GF-D8 (cell line): ENCODE measurements around the gene RGS6.

Source experiments
- DNase-seq: peaks from one replicate; lab custom pipeline; 2025; lab: John Stamatoyannopoulos, UW

The RGS6 gene

GRCh38 chr14:72503271-72503670, 571.0 kb downstream of the RGS6 start:
- DNase-seq, result no peak

GRCh38 chr14:72503696-72504368, 571.6 kb downstream of the RGS6 start:
- DNase-seq, result no peak

- DNase-seq, result no peak
These were observed 578.3 kb downstream of the RGS6 start for GRCh38 chr14:72510566-72510965.

GRCh38 chr14:72512281-72512680, 580.1 kb downstream of the RGS6 start:
- no peak for DNase-seq

DNA sequence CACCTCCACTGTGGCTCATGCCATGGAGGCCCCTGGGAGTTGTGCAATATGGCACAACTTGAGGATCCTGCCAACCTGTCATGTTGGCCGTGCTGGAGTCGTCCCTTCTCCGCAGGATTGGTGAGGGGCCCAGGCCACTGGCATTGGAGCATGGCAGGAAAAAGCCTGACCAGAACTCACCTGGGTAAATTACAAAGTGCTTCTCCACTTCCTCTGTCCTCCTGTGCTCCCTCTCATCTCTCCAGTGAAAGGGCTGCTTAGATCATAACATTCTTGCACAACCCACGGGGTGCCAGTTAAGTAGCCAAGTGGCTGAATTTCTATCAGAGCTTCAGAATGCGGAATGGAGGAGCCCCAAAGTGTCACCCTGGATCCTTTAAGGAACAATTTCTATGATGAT, 580.7 kb downstream of the RGS6 start:
- DNase-seq, result no peak

GRCh38 chr14:72513346-72513745, 581.1 kb downstream of the RGS6 start:
- no peak for DNase-seq

DNA sequence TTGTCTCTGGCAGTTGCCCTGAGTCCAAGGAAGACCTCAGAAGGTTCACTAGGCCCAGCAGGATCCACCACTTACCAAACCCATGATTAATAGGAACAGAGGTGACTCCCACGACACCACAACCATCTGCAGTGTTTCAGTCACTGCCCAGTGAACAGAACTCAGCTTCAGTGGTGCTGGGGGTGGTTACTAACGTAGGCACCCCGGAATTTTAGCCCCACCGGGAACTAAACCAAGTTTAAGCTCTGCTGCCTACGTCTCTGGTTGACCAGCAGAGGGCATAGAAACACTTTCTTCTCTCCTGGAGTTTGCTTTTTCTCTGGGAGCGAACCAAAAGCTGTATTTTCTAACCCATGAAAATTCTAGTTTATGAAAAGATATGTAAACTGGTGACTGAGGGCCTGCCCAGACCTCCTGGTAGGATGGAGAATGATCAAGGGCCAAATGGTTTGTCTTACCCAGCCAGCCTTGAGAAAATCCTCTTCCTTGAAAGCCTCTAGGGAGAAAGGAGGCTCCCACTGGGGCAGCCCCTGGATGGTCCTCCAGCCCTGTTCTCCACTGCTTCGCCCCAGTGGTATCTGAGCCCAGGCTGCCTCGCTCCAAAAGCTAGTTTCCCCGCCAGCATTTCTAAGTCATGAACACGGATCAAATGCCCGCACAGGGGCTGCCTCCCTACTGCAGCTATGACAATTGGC, 581.9 kb downstream of the RGS6 start:
- DNase-seq, result no peak

GRCh38 chr14:72514660-72515025, 582.4 kb downstream of the RGS6 start:
- DNase-seq, result no peak

GRCh38 chr14:72515779-72516770, 583.8 kb downstream of the RGS6 start:
- no peak for DNase-seq

DNA sequence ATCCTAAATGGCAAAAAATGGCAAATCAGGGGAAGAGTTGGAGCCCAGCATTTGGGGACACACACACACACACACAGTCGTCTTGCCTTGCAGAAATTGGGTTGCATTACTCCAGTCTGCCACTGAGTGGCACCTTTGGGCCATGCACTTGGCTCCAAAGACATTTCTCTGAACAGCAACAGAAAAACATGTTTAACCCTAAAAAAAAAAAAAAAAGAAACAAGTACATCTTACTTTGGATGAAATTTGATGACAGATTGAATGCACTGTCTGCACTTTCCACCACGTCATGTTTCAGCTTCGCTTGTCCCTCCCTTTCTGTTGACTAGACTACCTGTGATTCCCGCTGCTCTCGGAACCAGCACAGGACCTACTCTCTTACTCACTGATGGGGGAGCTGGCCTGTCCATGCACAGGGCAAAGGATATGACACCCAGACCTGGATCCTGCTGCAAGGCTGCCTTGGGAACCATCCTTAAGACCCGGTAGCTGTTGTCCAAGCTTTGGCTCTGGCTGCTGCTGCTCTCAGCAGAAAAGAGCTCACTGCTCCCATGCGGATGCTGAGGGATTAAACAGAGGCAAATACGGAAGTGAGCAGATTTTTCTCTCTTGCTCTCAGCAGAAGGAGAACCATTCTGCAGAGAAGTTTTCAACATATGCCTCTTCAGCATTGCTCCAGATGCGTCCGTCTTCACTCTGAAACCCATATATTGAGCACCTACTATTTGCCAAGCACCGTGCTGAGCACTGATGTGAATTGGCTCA, 584.9 kb downstream of the RGS6 start:
- no peak for DNase-seq

- no peak for DNase-seq
These were observed 585.5 kb downstream of the RGS6 start for GRCh38 chr14:72517736-72518135.

- DNase-seq, result no peak
These were observed 586.7 kb downstream of the RGS6 start for GRCh38 chr14:72518809-72519377.

DNA sequence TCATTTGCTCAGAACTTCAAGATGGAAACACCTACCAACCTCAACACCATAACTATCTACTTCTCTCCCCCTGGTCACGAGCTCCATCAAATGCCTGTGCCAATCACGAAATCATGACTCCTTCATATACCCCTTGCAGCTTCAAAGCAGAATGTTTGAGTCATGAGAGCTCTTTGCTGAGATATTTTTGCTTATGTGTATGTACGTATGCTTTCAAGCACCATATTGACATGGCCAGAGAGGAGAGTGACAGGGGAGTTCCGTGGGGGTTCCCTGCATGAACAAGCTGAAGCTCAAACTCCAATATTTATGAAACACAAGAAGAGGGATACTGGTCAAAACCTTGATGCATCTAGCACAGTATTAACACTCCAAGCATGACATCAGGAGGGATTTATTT, 587.3 kb downstream of the RGS6 start:
- DNase-seq, result no peak

GRCh38 chr14:72521045-72521444, 588.8 kb downstream of the RGS6 start:
- no peak for DNase-seq

DNA sequence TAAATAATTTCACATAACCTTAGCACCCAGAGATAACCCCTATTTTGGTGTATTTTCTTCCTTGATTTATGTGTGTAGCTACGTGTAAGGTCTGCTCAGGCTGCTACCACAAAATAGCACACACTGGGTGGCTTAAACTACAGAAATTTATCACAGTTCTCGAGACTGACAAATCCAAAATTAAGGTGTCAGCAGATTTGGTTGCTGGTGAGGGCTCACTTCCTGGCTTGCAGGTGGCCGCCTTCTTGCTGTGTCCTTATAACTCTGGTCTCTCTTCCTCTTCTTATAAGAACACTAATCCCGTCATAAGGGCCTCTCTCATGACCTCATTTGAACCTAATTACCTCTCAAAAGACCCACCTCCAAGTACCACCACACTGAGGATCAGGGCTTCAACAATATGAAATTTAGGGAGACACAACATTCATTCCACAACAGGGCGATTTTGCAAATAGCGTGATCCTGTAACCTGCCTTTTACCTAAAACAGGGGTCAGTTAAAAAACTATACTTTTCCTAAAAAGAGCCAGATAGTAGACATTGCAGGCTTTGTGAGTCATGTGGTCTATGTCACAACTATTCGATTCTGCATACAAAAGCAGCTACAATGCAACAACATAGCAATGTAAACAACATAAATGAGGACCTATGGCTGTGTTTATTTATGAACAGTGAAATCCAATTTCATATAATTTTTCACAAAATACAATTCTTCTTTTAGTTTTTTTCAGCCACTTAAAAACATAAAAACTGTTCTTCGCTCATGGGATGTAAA, 589.9 kb downstream of the RGS6 start:
- no peak for DNase-seq

DNA sequence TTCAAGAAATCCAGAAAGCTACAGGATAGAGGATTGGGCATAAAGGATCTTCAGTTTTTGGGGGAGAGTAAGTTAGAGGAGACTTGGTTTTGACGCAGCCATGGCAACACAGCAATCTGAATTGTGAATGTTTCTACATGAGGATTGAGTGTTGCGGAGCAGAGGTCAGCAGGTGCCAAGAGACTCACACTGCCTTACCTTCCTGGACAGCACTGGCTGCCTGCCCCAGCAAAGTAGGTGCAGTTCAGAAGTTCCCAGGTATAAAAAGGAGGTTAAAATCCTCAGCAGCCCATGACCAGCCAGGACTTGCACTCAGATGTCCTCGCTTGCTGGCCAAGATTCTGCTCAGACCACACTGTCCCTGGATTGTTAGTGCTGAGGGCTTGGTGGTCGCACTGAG, 590.6 kb downstream of the RGS6 start:
- no peak for DNase-seq

DNA sequence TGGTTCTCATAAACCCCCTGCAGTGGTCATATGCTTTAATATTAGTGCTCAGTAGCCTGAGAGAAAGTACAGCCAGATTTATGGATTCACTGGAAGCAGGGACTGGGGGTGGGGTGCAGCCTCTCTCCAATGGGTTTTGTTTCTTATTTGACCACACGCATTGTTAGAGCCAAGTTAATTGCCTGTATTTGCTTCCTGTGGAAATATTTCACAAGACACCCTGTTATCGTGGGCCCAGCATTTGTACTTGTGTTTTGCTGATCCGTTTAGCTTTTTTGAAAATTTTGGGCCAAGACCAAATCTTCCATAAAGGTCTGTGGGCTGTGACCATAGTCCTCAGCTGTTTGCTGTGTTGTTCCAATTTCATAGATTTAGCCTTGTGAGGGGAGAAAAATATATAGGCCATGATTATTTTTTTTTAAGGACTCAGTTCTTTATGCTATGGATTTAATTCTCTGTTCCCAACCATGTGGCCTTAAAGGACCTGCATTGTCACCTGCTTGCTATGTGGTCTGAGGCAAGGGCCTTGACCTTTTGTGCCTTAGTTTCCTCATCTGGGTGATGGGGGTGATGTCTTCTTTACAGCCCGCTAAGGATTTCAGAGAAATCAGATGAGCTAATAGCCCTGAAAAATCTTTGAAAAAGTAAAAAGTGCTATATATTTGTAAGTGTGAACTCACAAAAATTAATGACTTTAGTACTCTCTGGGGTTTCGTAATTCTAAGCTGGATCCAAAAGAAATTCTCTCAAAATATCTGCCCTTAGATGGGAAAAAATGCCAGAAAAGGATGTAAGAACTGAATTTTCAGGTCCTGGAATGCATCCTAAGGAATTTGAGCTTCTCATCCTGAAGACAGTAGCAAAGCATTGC, 591.4 kb downstream of the RGS6 start:
- no peak for DNase-seq

DNA sequence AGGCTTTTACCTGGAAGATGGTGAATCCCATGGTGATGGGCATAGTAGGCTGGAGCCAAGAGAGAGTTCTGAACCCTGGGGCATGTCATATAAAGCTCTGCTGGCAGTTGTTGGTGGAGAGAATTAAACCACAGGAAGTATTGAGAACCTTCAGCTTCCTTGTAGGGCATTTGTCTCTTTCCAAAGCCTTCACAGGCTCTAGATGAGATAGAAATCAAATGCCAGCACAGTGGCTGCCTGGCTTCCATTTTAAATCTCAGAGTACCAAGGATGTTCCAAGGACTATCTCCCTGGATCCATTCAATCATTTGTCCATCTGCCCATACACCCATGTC, 592.0 kb downstream of the RGS6 start:
- DNase-seq, result no peak

DNA sequence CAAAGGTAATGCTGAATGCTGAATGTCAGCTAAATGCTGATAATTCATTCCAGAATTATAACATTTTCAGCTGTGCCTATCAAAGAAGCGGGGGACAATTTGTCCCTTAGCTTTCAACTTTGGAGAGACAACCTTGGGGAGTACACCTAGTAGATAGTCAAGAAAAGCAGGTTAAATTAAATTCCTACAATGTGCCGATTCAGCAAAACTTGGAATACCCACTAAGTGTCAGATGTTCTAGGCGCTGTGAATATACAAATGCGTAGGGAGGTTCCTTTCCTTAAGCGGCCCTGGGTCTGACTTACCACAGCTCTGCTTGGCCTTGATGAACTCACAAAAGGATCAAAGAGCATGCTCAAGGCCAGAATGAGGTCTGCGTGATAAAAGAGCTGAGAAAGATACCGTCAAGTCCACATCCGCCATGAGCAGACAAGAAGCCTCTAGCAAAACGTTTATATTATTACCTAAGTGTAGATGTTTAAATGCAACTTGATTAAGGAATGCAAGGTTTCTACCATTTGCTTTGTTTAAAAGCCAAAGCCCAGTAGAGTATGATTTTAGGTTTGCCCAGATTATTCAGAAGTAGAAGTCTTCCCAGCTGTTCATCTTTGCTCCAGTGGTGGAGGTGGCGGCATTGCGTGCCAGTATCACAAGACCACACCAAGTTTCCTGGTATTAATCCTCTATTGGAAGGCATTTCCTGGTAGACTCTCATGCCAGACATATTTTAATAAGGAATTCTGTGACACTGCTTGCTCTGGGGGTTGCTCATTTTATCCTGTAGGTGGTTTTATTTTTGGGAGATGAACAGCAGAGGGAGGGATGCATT, 593.1 kb downstream of the RGS6 start:
- no peak for DNase-seq
